ENCODE measurements around the gene FADS2. TPM values are rescaled to one million over a fixed set of nuclear protein-coding genes. Genes with fewer than 3 reads are reported as not detected.

FADS2 gene
- total and polyA plus RNA-seq, 2 of the 13 experiments (the other 11 are each of a cell fraction or from before 2014, with no cell fraction given) = 90.1 to 124 TPM

GRCh38 chr11:61792310-61793082, 35.6 kb upstream of the FADS2 start, which contains the start of the genes FEN1 and TMEM258 (continued):
- no peak for TF ChIP-seq ZNF720 (CRISPR knock-in tag; IDR thresholded peaks at IDR 0.05)
- TF ChIP-seq ZNF776 (CRISPR knock-in tag; IDR thresholded peaks at IDR 0.05) = peak; percentile 90; the same call in 1 of the 2 replicates
- 0 out of 2 replicates have a peak, but pooled peaks have one; percentile 11 for TF ChIP-seq ZNF556 (CRISPR knock-in tag; IDR thresholded peaks at IDR 0.05; ENCODE audit: borderline replicate concordance)
- TF ChIP-seq MEF2D (CRISPR knock-in tag; IDR thresholded peaks at IDR 0.05) = peak; percentile 75
- peak; percentile 74; the same call in 1 of the 2 replicates for TF ChIP-seq ZFYVE20 (CRISPR knock-in tag; IDR thresholded peaks at IDR 0.05; ENCODE audit: borderline replicate concordance, low read depth)
- TF ChIP-seq, protein P1, sequence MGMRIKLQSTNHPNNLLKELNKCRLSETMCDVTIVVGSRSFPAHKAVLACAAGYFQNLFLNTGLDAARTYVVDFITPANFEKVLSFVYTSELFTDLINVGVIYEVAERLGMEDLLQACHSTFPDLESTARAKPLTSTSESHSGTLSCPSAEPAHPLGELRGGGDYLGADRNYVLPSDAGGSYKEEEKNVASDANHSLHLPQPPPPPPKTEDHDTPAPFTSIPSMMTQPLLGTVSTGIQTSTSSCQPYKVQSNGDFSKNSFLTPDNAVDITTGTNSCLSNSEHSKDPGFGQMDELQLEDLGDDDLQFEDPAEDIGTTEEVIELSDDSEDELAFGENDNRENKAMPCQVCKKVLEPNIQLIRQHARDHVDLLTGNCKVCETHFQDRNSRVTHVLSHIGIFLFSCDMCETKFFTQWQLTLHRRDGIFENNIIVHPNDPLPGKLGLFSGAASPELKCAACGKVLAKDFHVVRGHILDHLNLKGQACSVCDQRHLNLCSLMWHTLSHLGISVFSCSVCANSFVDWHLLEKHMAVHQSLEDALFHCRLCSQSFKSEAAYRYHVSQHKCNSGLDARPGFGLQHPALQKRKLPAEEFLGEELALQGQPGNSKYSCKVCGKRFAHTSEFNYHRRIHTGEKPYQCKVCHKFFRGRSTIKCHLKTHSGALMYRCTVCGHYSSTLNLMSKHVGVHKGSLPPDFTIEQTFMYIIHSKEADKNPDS (CRISPR knock-in tag; IDR thresholded peaks at IDR 0.05) = 0 out of 2 replicates have a peak, but pooled peaks have one; percentile 67
- peak; percentile 39 for TF ChIP-seq HINFP (CRISPR knock-in tag; IDR thresholded peaks at IDR 0.05; ENCODE audit: low read depth)
- TF ChIP-seq PLSCR1 (CRISPR knock-in tag; IDR thresholded peaks at IDR 0.05; ENCODE audit: borderline replicate concordance) = no peak
- TF ChIP-seq SRY (CRISPR knock-in tag; IDR thresholded peaks at IDR 0.05) = no peak
- peak; percentile 56; the same call in 1 of the 2 replicates for TF ChIP-seq ZNF503 (CRISPR knock-in tag; IDR thresholded peaks at IDR 0.05)
- TF ChIP-seq NCOA1 (CRISPR knock-in tag; IDR thresholded peaks at IDR 0.05) = peak; percentile 94
- TF ChIP-seq ZNF7 (CRISPR knock-in tag; IDR thresholded peaks at IDR 0.05) = no peak
- peak; percentile 79 for TF ChIP-seq ZBTB38 (CRISPR knock-in tag; IDR thresholded peaks at IDR 0.05)
- TF ChIP-seq, protein P2, sequence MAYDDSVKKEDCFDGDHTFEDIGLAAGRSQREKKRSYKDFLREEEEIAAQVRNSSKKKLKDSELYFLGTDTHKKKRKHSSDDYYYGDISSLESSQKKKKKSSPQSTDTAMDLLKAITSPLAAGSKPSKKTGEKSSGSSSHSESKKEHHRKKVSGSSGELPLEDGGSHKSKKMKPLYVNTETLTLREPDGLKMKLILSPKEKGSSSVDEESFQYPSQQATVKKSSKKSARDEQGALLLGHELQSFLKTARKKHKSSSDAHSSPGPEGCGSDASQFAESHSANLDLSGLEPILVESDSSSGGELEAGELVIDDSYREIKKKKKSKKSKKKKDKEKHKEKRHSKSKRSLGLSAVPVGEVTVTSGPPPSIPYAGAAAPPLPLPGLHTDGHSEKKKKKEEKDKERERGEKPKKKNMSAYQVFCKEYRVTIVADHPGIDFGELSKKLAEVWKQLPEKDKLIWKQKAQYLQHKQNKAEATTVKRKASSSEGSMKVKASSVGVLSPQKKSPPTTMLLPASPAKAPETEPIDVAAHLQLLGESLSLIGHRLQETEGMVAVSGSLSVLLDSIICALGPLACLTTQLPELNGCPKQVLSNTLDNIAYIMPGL (CRISPR knock-in tag; IDR thresholded peaks at IDR 0.05; ENCODE audit: borderline replicate concordance in 1 of 2, low read depth in 1 of 2) = peak in 1 of 2 experiments; percentile 73; a peak in 3 of 4 replicates
- no peak for TF ChIP-seq NFRKB (IDR thresholded peaks at IDR 0.05)
- TF ChIP-seq ZKSCAN8 (CRISPR knock-in tag; IDR thresholded peaks at IDR 0.05; ENCODE audit: borderline replicate concordance) = no peak; the same call in 1 of the 2 replicates
- peak; percentile 64; the same call in 1 of the 2 replicates for TF ChIP-seq RFXAP (CRISPR knock-in tag; IDR thresholded peaks at IDR 0.05; ENCODE audit: borderline replicate concordance)

Measured in HepG2 (cell line).